Lower leg skin (tissue), 3 donors: ENCODE measurements around the gene APP.

Source experiments
- POLR2A ChIP-seq, 2 donors: fragments of 450-650 bp; IDR thresholded peaks; one replicate each; pipeline ENCODE4 v1.6.1; 2016 to 2017; ENCODE audit warnings: antibody characterized with exemption in 2 of 2, mild to moderate bottlenecking in 1 of 2, moderate library complexity in 1 of 2
- TF ChIP-seq, protein P1 (sequence below), 3 donors: fragments of 450-650 bp; IDR thresholded peaks; one replicate each; pipeline ENCODE4 v1.5.1; 2016; ENCODE audit warnings: antibody characterized with exemption in 3 of 3, mild to moderate bottlenecking in 3 of 3, moderate library complexity in 2 of 3

DNA sequence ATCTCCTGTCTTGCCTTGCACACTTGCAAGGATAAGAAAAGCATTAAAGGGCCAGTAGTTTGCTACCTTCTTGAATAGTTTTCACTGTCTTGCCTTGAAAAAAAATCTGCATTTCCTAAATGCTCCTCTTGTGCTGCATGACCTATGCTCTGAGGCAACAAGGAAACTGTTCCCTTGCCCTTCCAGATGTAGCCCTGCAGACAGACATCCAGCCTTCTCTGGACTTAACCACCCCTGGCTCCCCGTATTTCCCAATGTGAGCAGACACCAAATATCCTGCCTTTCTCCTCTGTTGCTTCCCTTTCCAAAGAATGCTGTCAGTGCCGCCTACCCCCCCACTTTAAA, 258.2 kb downstream of the APP start:
- TF ChIP-seq, protein P1, sequence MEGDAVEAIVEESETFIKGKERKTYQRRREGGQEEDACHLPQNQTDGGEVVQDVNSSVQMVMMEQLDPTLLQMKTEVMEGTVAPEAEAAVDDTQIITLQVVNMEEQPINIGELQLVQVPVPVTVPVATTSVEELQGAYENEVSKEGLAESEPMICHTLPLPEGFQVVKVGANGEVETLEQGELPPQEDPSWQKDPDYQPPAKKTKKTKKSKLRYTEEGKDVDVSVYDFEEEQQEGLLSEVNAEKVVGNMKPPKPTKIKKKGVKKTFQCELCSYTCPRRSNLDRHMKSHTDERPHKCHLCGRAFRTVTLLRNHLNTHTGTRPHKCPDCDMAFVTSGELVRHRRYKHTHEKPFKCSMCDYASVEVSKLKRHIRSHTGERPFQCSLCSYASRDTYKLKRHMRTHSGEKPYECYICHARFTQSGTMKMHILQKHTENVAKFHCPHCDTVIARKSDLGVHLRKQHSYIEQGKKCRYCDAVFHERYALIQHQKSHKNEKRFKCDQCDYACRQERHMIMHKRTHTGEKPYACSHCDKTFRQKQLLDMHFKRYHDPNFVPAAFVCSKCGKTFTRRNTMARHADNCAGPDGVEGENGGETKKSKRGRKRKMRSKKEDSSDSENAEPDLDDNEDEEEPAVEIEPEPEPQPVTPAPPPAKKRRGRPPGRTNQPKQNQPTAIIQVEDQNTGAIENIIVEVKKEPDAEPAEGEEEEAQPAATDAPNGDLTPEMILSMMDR (IDR thresholded peaks at IDR 0.05) = no peak
- no peak for TF ChIP-seq POLR2A (IDR thresholded peaks at IDR 0.05)
